HEK293 (cell line): ENCODE measurements around the gene PLEKHA6.

Experiments used
- CTCF ChIA-PET: fragments of 350-600 bp; formaldehyde crosslinking; extraction: SDS; loops from one replicate; lab custom pipeline; 2021; ENCODE audit warnings: antibody characterized with exemption; lab: Yijun Ruan, JAX
- POLR2A ChIA-PET: fragments of 300-600 bp; formaldehyde crosslinking; extraction: SDS; loops from one replicate; lab custom pipeline; 2020; ENCODE audit warnings: antibody characterized with exemption, inconsistent platforms; lab: Yijun Ruan, JAX
- H3K27ac ChIP-seq: fragments of 200-500 bp; sonication (Bioruptor generic); 2 replicates; pipeline ENCODE4 v1.5.1; 2014; ENCODE audit warnings: low read depth, low read length, control low read depth, inconsistent platforms; ENCODE audit errors: extremely low read depth
- H3K36me3 ChIP-seq, 2 experiments: fragments of 200-500 bp in 1 of 2; sonication (Bioruptor generic) in 1 of 2; 1 replicate in 1 of 2; 2 replicates in 1 of 2; pipeline ENCODE4 v1.5.1; 2014 to 2017; ENCODE audit warnings: inconsistent platforms in 2 of 2, low read length in 2 of 2; ENCODE audit not compliant: control insufficient read depth in 2 of 2, insufficient read depth in 1 of 2
- H3K4me1 ChIP-seq: fragments of 200-500 bp; sonication (Bioruptor generic); 2 replicates; pipeline ENCODE4 v1.5.1; 2014; ENCODE audit warnings: mild to moderate bottlenecking, low read length, inconsistent platforms; ENCODE audit not compliant: control insufficient read depth, insufficient read depth
- H3K4me3 ChIP-seq: 2 replicates; pipeline ENCODE4 v1.5.1; 2011; ENCODE audit warnings: low read depth, mild to moderate bottlenecking, control low read depth, low read length, moderate library complexity
- H3K9me3 ChIP-seq: fragments of 200-500 bp; sonication (Bioruptor generic); 2 replicates; pipeline ENCODE4 v1.5.1; 2014; ENCODE audit warnings: low read depth, low read length, inconsistent platforms; ENCODE audit not compliant: control insufficient read depth, insufficient read depth
- KLF16 ChIP-seq: fragments of 450-650 bp; formaldehyde crosslinking; IDR thresholded peaks from 2 replicates; pipeline ENCODE4 v1.5.1; 2017; ENCODE audit warnings: missing biosample characterization, missing genetic modification characterization
- SP2 ChIP-seq: fragments of 450-650 bp; formaldehyde crosslinking; IDR thresholded peaks from 2 replicates; pipeline ENCODE4 v1.5.1; 2016; ENCODE audit warnings: missing biosample characterization, missing genetic modification characterization
- YY2 ChIP-seq: fragments of 450-650 bp; formaldehyde crosslinking; IDR thresholded peaks from 2 replicates; pipeline ENCODE4 v1.5.1; 2016; ENCODE audit warnings: missing biosample characterization, missing genetic modification characterization
- ZFHX2 ChIP-seq: fragments of 450-650 bp; formaldehyde crosslinking; conservative IDR thresholded peaks from 2 replicates; pipeline ENCODE4 v1.5.1; 2016; ENCODE audit warnings: missing biosample characterization, missing genetic modification characterization
- ZFP41 ChIP-seq: fragments of 450-650 bp; formaldehyde crosslinking; IDR thresholded peaks from 2 replicates; pipeline ENCODE4 v1.5.1; 2016; ENCODE audit warnings: missing biosample characterization, missing genetic modification characterization, borderline replicate concordance
- ZNF138 ChIP-seq: fragments of 450-650 bp; formaldehyde crosslinking; IDR thresholded peaks from 2 replicates; pipeline ENCODE4 v1.5.1; 2016; ENCODE audit warnings: missing biosample characterization, missing genetic modification characterization, borderline replicate concordance
- ZNF548 ChIP-seq: fragments of 450-650 bp; formaldehyde crosslinking; IDR thresholded peaks from 2 replicates; pipeline ENCODE4 v1.5.1; 2016; ENCODE audit warnings: missing biosample characterization, missing genetic modification characterization
- ZNF610 ChIP-seq: fragments of 450-650 bp; formaldehyde crosslinking; IDR thresholded peaks from 2 replicates; pipeline ENCODE4 v1.5.1; 2016; ENCODE audit warnings: missing biosample characterization, missing genetic modification characterization, borderline replicate concordance
- ZSCAN16 ChIP-seq: fragments of 450-650 bp; formaldehyde crosslinking; IDR thresholded peaks from 2 replicates; pipeline ENCODE4 v1.5.1; 2016; ENCODE audit warnings: missing biosample characterization, missing genetic modification characterization
- TF ChIP-seq, protein P1 (sequence below): fragments of 450-650 bp; formaldehyde crosslinking; IDR thresholded peaks from 2 replicates; pipeline ENCODE4 v1.5.0; 2017; ENCODE audit warnings: missing biosample characterization, missing genetic modification characterization, borderline replicate concordance
- TF ChIP-seq, protein P2 (sequence below): fragments of 450-650 bp; formaldehyde crosslinking; IDR thresholded peaks from 2 replicates; pipeline ENCODE4 v1.5.1; 2016; ENCODE audit warnings: missing biosample characterization, missing genetic modification characterization
- TF ChIP-seq, protein P3 (sequence below): fragments of 450-650 bp; formaldehyde crosslinking; IDR thresholded peaks from 2 replicates; pipeline ENCODE4 v1.5.1; 2017; ENCODE audit warnings: missing biosample characterization, missing genetic modification characterization
- TF ChIP-seq, protein P4 (sequence below): fragments of 450-650 bp; formaldehyde crosslinking; IDR thresholded peaks from 2 replicates; pipeline ENCODE4 v1.5.1; 2016; ENCODE audit warnings: missing biosample characterization, missing genetic modification characterization
- TF ChIP-seq, protein P5 (sequence below): fragments of 450-650 bp; formaldehyde crosslinking; IDR thresholded peaks from 2 replicates; pipeline ENCODE4 v1.5.1; 2016; ENCODE audit warnings: missing biosample characterization, missing genetic modification characterization
- TF ChIP-seq, protein P6 (sequence below): fragments of 450-650 bp; formaldehyde crosslinking; IDR thresholded peaks from 2 replicates; pipeline ENCODE4 v1.5.1; 2016; ENCODE audit warnings: missing biosample characterization, missing genetic modification characterization, borderline replicate concordance
- TF ChIP-seq, protein P7 (sequence below): fragments of 450-650 bp; formaldehyde crosslinking; IDR thresholded peaks from 2 replicates; pipeline ENCODE4 v1.5.1; 2016; ENCODE audit warnings: missing biosample characterization, missing genetic modification characterization

Gene PLEKHA6

DNA sequence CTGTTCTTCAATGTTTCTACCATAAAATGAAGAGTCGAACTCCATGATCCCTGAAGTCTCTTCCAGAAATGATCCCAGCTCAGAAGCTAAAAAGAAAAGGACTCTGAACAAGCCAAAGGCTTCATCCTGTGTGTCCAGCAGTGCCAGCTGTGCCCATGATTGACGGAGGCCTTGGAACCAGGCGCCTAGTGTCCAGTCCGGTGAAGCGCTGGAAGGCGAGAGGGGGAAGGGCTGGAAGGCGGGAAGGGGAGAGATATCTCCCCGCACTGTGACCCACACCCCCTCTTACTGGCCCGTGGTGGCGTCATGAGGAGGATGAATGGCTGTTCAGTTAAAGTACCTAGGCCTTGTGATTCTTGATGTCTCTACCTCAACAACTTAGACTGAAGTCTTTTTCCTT, 10.4 kb upstream of the PLEKHA6 start:
- ChIA-PET POLR2A (interaction anchor here (0.7 kb wide), 1 partner anchor 124 kb away, joined by 5 read pairs; no protein-coding TSS in a partner anchor), CTCF (interaction anchor here (1.5 to 3.9 kb wide), 2 partner anchors 112 to 208 kb away, joined by 4 to 16 read pairs; no protein-coding TSS in a partner anchor)
- Histone ChIP-seq H3K4me1 (no peaks in the 10 kb centered on the region), H3K4me3 (no peak overlapping the region), H3K36me3 (no peaks in the 10 kb centered on the region), H3K9me3 (no peaks in the 10 kb centered on the region), H3K27ac (no peak overlapping the region)
- TF ChIP-seq ZNF138: no peak

DNA sequence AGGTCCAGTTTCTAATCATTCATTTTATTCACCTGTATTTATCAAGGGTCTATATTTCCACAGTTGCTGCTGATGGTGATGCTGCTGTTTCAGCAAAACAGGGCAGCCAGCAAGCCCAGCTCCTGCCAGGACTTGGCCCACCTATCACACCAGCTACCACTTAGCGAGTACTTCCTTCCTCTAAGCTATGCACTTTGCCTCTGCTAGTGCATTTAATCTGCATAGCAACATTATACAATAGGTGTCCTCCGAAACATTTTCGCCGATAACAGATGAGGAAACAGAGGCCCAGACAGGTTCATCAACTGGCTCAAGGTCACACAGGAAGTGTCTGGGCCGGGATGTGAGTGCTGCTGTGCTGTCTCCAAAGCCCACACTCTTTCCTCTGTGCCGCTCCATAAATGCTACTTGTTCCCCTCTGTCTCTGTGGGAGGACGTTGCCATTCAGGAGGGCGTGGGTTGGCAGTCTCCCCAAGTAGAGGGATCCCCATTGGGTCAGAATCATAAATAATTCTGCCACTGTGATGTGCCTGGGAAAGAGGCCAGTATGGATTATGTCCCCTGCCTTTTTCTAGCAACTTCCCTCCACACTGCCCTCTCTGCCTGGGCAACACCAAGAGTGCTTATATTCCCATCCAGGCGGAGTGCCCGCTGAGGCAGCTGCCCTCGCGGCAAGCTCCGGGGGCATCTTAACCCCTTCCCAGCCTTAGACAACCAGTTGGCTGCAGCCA, 9.4 kb upstream of the PLEKHA6 start:
- ChIA-PET POLR2A (interaction anchor here (0.8 kb wide), 1 partner anchor 8 kb away, joined by 4 read pairs; no protein-coding TSS in a partner anchor), CTCF (interaction anchor here (0.7 to 3.9 kb wide), 4 partner anchors 101 to 207 kb away, joined by 4 to 16 read pairs (median 4); no protein-coding TSS in a partner anchor)
- H3K4me3 ChIP-seq: no peak overlapping the region

More for the DNA sequence above, 9.4 kb upstream of the PLEKHA6 start:
- TF ChIP-seq ZSCAN16 (tag by site-specific recombination): no peak
- TF ChIP-seq, protein P1, sequence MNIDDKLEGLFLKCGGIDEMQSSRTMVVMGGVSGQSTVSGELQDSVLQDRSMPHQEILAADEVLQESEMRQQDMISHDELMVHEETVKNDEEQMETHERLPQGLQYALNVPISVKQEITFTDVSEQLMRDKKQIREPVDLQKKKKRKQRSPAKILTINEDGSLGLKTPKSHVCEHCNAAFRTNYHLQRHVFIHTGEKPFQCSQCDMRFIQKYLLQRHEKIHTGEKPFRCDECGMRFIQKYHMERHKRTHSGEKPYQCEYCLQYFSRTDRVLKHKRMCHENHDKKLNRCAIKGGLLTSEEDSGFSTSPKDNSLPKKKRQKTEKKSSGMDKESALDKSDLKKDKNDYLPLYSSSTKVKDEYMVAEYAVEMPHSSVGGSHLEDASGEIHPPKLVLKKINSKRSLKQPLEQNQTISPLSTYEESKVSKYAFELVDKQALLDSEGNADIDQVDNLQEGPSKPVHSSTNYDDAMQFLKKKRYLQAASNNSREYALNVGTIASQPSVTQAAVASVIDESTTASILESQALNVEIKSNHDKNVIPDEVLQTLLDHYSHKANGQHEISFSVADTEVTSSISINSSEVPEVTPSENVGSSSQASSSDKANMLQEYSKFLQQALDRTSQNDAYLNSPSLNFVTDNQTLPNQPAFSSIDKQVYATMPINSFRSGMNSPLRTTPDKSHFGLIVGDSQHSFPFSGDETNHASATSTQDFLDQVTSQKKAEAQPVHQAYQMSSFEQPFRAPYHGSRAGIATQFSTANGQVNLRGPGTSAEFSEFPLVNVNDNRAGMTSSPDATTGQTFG: no peak
- TF ChIP-seq ZNF610 (tag by site-specific recombination): no peak
- TF ChIP-seq, protein P2, sequence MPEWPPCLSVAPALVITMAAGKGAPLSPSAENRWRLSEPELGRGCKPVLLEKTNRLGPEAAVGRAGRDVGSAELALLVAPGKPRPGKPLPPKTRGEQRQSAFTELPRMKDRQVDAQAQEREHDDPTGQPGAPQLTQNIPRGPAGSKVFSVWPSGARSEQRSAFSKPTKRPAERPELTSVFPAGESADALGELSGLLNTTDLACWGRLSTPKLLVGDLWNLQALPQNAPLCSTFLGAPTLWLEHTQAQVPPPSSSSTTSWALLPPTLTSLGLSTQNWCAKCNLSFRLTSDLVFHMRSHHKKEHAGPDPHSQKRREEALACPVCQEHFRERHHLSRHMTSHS (tag by site-specific recombination): no peak
- no peak for TF ChIP-seq SP2
- TF ChIP-seq, protein P3, sequence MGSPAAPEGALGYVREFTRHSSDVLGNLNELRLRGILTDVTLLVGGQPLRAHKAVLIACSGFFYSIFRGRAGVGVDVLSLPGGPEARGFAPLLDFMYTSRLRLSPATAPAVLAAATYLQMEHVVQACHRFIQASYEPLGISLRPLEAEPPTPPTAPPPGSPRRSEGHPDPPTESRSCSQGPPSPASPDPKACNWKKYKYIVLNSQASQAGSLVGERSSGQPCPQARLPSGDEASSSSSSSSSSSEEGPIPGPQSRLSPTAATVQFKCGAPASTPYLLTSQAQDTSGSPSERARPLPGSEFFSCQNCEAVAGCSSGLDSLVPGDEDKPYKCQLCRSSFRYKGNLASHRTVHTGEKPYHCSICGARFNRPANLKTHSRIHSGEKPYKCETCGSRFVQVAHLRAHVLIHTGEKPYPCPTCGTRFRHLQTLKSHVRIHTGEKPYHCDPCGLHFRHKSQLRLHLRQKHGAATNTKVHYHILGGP (tag by site-specific recombination): no peak
- TF ChIP-seq, protein P4, sequence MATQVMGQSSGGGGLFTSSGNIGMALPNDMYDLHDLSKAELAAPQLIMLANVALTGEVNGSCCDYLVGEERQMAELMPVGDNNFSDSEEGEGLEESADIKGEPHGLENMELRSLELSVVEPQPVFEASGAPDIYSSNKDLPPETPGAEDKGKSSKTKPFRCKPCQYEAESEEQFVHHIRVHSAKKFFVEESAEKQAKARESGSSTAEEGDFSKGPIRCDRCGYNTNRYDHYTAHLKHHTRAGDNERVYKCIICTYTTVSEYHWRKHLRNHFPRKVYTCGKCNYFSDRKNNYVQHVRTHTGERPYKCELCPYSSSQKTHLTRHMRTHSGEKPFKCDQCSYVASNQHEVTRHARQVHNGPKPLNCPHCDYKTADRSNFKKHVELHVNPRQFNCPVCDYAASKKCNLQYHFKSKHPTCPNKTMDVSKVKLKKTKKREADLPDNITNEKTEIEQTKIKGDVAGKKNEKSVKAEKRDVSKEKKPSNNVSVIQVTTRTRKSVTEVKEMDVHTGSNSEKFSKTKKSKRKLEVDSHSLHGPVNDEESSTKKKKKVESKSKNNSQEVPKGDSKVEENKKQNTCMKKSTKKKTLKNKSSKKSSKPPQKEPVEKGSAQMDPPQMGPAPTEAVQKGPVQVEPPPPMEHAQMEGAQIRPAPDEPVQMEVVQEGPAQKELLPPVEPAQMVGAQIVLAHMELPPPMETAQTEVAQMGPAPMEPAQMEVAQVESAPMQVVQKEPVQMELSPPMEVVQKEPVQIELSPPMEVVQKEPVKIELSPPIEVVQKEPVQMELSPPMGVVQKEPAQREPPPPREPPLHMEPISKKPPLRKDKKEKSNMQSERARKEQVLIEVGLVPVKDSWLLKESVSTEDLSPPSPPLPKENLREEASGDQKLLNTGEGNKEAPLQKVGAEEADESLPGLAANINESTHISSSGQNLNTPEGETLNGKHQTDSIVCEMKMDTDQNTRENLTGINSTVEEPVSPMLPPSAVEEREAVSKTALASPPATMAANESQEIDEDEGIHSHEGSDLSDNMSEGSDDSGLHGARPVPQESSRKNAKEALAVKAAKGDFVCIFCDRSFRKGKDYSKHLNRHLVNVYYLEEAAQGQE (tag by site-specific recombination): no peak
- TF ChIP-seq ZNF138: no peak
- TF ChIP-seq, protein P5, sequence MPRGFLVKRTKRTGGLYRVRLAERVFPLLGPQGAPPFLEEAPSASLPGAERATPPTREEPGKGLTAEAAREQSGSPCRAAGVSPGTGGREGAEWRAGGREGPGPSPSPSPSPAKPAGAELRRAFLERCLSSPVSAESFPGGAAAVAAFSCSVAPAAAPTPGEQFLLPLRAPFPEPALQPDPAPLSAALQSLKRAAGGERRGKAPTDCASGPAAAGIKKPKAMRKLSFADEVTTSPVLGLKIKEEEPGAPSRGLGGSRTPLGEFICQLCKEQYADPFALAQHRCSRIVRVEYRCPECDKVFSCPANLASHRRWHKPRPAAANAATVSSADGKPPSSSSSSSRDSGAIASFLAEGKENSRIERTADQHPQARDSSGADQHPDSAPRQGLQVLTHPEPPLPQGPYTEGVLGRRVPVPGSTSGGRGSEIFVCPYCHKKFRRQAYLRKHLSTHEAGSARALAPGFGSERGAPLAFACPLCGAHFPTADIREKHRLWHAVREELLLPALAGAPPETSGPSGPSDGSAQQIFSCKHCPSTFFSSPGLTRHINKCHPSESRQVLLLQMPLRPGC (tag by site-specific recombination): no peak
- no peak for TF ChIP-seq YY2 (tag by site-specific recombination)
- no peak for TF ChIP-seq ZNF548 (tag by site-specific recombination)
- TF ChIP-seq, protein P6, sequence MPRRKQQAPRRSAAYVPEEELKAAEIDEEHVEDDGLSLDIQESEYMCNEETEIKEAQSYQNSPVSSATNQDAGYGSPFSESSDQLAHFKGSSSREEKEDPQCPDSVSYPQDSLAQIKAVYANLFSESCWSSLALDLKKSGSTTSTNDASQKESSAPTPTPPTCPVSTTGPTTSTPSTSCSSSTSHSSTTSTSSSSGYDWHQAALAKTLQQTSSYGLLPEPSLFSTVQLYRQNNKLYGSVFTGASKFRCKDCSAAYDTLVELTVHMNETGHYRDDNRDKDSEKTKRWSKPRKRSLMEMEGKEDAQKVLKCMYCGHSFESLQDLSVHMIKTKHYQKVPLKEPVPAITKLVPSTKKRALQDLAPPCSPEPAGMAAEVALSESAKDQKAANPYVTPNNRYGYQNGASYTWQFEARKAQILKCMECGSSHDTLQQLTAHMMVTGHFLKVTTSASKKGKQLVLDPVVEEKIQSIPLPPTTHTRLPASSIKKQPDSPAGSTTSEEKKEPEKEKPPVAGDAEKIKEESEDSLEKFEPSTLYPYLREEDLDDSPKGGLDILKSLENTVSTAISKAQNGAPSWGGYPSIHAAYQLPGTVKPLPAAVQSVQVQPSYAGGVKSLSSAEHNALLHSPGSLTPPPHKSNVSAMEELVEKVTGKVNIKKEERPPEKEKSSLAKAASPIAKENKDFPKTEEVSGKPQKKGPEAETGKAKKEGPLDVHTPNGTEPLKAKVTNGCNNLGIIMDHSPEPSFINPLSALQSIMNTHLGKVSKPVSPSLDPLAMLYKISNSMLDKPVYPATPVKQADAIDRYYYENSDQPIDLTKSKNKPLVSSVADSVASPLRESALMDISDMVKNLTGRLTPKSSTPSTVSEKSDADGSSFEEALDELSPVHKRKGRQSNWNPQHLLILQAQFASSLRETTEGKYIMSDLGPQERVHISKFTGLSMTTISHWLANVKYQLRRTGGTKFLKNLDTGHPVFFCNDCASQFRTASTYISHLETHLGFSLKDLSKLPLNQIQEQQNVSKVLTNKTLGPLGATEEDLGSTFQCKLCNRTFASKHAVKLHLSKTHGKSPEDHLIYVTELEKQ: no peak
- no peak for TF ChIP-seq KLF16 (tag by site-specific recombination)
- TF ChIP-seq ZFP41 (tag by site-specific recombination): no peak
- TF ChIP-seq, protein P7, sequence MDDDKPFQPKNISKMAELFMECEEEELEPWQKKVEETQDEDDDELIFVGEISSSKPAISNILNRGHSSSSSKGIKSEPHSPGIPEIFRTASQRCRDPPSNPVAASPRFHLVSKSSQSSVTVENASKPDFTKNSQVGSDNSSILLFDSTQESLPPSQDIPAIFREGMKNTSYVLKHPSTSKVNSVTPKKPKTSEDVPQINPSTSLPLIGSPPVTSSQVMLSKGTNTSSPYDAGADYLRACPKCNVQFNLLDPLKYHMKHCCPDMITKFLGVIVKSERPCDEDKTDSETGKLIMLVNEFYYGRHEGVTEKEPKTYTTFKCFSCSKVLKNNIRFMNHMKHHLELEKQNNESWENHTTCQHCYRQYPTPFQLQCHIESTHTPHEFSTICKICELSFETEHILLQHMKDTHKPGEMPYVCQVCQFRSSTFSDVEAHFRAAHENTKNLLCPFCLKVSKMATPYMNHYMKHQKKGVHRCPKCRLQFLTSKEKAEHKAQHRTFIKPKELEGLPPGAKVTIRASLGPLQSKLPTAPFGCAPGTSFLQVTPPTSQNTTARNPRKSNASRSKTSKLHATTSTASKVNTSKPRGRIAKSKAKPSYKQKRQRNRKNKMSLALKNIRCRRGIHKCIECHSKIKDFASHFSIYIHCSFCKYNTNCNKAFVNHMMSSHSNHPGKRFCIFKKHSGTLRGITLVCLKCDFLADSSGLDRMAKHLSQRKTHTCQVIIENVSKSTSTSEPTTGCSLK (tag by site-specific recombination): no peak
- TF ChIP-seq ZFHX2: no peak
- Histone ChIP-seq H3K4me1 (no peaks in the 10 kb centered on the region), H3K9me3 (no peaks in the 10 kb centered on the region), H3K27ac (no peak overlapping the region), H3K36me3 (no peaks in the 10 kb centered on the region)
